CD14-positive monocyte (primary cell): ENCODE results near the gene ABHD17B. TPM values are rescaled to one million over a fixed set of nuclear protein-coding genes. Genes with fewer than 3 reads are reported as not detected.

Experiments used
- DNase-seq, 3 donors: peaks; one replicate each; pipeline ENCODE4 v3.0.0-alpha.2; 2011 to 2022
- H2AFZ ChIP-seq: 2 replicates; pipeline ENCODE4 v1.6.0; 2012; ENCODE audit warnings: mild to moderate bottlenecking, low read depth, low read length, inconsistent platforms; ENCODE audit not compliant: insufficient read depth, poor library complexity, severe bottlenecking
- H3K27ac ChIP-seq, 2 donors: 1 replicate in 1 of 2; 2 replicates in 1 of 2; pipeline ENCODE4 v1.5.1; 2012 to 2013; ENCODE audit warnings: low read length in 2 of 2, control low read depth in 1 of 2, inconsistent platforms in 1 of 2, low read depth in 1 of 2, mild to moderate bottlenecking in 1 of 2
- H3K27me3 ChIP-seq, 2 donors: one replicate each; pipeline versions ENCODE4 v1.6.0 to v1.6.1; 2011 to 2013; ENCODE audit warnings: low read length in 2 of 2; ENCODE audit not compliant: control insufficient read depth in 2 of 2, insufficient read depth in 2 of 2
- H3K36me3 ChIP-seq, 2 donors: replicated peaks in 1 of 2; 1 replicate in 1 of 2; 2 replicates in 1 of 2; pipeline versions ENCODE4 v1.5.1 to v1.6.1; 2012 to 2013; ENCODE audit warnings: low read length in 2 of 2, control low read depth in 1 of 2, inconsistent platforms in 1 of 2, mild to moderate bottlenecking in 1 of 2; ENCODE audit not compliant: insufficient read depth in 2 of 2, control insufficient read depth in 1 of 2
- H3K4me1 ChIP-seq, 2 donors: 1 replicate in 1 of 2; 2 replicates in 1 of 2; pipeline versions ENCODE4 v1.5.1 to v1.6.1; 2012 to 2013; ENCODE audit warnings: low read length in 2 of 2, control low read depth in 1 of 2, inconsistent platforms in 1 of 2, mild to moderate bottlenecking in 1 of 2, moderate library complexity in 1 of 2; ENCODE audit not compliant: insufficient read depth in 2 of 2, control insufficient read depth in 1 of 2
- H3K4me2 ChIP-seq: replicated peaks from 2 replicates; pipeline ENCODE3; 2012; ENCODE audit warnings: low read length, moderate library complexity, mild to moderate bottlenecking; ENCODE audit not compliant: poor library complexity, severe bottlenecking; ENCODE audit errors: extremely low read depth
- H3K4me3 ChIP-seq, 3 experiments: fragments of 200-600 bp in 1 of 3; sonication (generic) in 1 of 3; replicated peaks in 1 of 3; 1 replicate in 2 of 3; 2 replicates in 1 of 3; pipeline ENCODE4 v1.5.1; 2011 to 2013; ENCODE audit warnings: low read length in 3 of 3, mild to moderate bottlenecking in 3 of 3, control low read depth in 2 of 3, low read depth in 2 of 3, inconsistent platforms in 1 of 3, moderate library complexity in 1 of 3
- H3K79me2 ChIP-seq: 2 replicates; pipeline ENCODE4 v1.6.0; 2012; ENCODE audit warnings: mild to moderate bottlenecking, control low read depth, inconsistent platforms, low read length, moderate library complexity; ENCODE audit not compliant: insufficient read depth
- H3K9ac ChIP-seq: 2 replicates; pipeline ENCODE4 v1.6.0; 2017; ENCODE audit warnings: low read length, mild to moderate bottlenecking; ENCODE audit not compliant: insufficient read depth, poor library complexity, severe bottlenecking
- H3K9me3 ChIP-seq, 2 donors: replicated peaks in 1 of 2; 1 replicate in 1 of 2; 2 replicates in 1 of 2; pipeline versions ENCODE4 v1.5.1 to v1.6.1; 2012 to 2013; ENCODE audit warnings: low read length in 2 of 2, control low read depth in 1 of 2; ENCODE audit not compliant: control insufficient read depth in 1 of 2, insufficient read depth in 1 of 2
- H4K20me1 ChIP-seq: 2 replicates; pipeline ENCODE4 v1.6.0; 2012; ENCODE audit warnings: mild to moderate bottlenecking, low read length, control low read depth, moderate library complexity; ENCODE audit not compliant: insufficient read depth
- H3K27ac Mint-ChIP-seq, 7 donors: one replicate each; pipeline ENCODE4 v1.8.0; 2020; ENCODE audit warnings: mild to moderate bottlenecking in 7 of 7, mixed read lengths in 7 of 7, moderate library complexity in 6 of 7, inconsistent platforms in 2 of 7
- H3K27me3 Mint-ChIP-seq, 3 donors: one replicate each; pipeline ENCODE4 v1.8.0; 2021 to 2022; ENCODE audit warnings: low read depth in 3 of 3, mild to moderate bottlenecking in 3 of 3, mixed read lengths in 3 of 3, moderate library complexity in 3 of 3, inconsistent platforms in 1 of 3
- H3K36me3 Mint-ChIP-seq, 2 donors: one replicate each; pipeline ENCODE4 v1.8.0; 2020; ENCODE audit warnings: mixed read lengths in 2 of 2, inconsistent platforms in 1 of 2, mild to moderate bottlenecking in 1 of 2
- H3K4me1 Mint-ChIP-seq: one replicate; pipeline ENCODE4 v1.8.0; 2020; ENCODE audit warnings: mild to moderate bottlenecking, mixed read lengths
- H3K4me3 Mint-ChIP-seq, 2 donors: one replicate each; pipeline ENCODE4 v1.8.0; 2020; ENCODE audit warnings: mild to moderate bottlenecking in 2 of 2, mixed read lengths in 2 of 2, moderate library complexity in 1 of 2
- H3K9me3 Mint-ChIP-seq, 7 donors: one replicate each; pipeline ENCODE4 v1.8.0; 2020 to 2022; ENCODE audit warnings: mixed read lengths in 7 of 7, mild to moderate bottlenecking in 6 of 7, moderate library complexity in 6 of 7, inconsistent platforms in 2 of 7
- CTCF ChIP-seq: fragments of 200-600 bp; IDR thresholded peaks from one replicate; pipeline ENCODE4 v1.8.0; 2022; ENCODE audit warnings: antibody characterized with exemption, mild to moderate bottlenecking
- WGBS: methylation state at CpG from one replicate; pipeline ENCODE4 v1.1.5; 2013; ENCODE audit warnings: missing lambda C conversion rate; ENCODE audit not compliant: insufficient coverage; 5-methylcytosine and 5-hydroxymethylcytosine counted together
- intact Hi-C, 2 donors: fragments of 100-400 bp; cut with micrococcal nuclease; formaldehyde crosslinking; loops; one replicate each; pipeline versions ENCODE4 v1.15.0 to v1.15.1; 2023
- polyA plus RNA-seq, 3 donors: library from polyadenylated mRNA; depleted of rRNA in 1 of 3; unstranded in 2 of 3; stranded (reverse) in 1 of 3; fragments of 300-500 nt in 2 of 3; fragments of >200 nt in 1 of 3; fragmentation: Illumina TruSeq in 2 of 3; gene quantifications; 1 replicate in 2 of 3; 2 replicates in 1 of 3; pipeline ENCODE4 v1.2.3, GENCODE V29; 2012 to 2021

ABHD17B gene
- polyA plus RNA-seq, 3 donors = 4.1 to 12.8 (median 12.3) TPM

DNA sequence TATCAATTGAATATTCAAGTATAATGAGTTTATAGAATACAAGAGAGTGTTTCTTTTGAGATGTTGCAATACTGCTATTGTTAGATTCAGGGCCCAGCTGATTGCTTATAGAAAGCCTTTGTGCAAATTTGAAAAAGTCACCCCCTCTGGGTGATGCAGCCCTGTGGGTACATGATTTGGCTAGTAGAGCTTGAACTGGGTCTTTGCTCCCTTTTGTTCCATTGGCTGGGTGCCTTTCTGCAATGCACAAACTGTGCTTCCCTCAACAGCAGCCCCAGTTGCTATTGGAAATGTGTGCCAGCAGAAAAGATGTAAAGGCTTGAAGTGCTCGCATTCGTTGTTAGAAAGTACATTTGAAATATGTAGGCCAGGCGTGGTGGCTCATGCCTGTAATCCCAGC, 80.8 kb downstream of the ABHD17B start:
- peaks cover 1% of the 10 kb centered on the region for H3K4me1 Mint-ChIP-seq
- Histone ChIP-seq H3K36me3 (no peaks in the 10 kb centered on the region), H3K4me2 (no peak overlapping the region), H3K9me3 (no peaks in the 10 kb centered on the region), H2AFZ (no peak overlapping the region), H3K4me3 (no peak overlapping the region), H4K20me1 (no peaks in the 10 kb centered on the region), H3K9ac (no peak overlapping the region), H3K27me3 (no peaks in the 10 kb centered on the region), H3K4me1 (no peaks in the 10 kb centered on the region), H3K27ac (no peak overlapping the region), H3K79me2 (no peaks in the 10 kb centered on the region)
- H3K4me3 Mint-ChIP-seq = no peak overlapping the region
- H3K27me3 Mint-ChIP-seq = no peaks in the 10 kb centered on the region
- TF ChIP-seq CTCF = no peak
- H3K36me3 Mint-ChIP-seq = no peaks in the 10 kb centered on the region
- DNase-seq = no peak
- H3K9me3 Mint-ChIP-seq = peaks cover 0 to 7% (median 3%) of the 10 kb centered on the region in 7 donors
- H3K27ac Mint-ChIP-seq = no peak overlapping the region
- intact Hi-C loops = no loop called here
- WGBS = 93% methylated on average over 2 of the region's 3 CpGs

- no CpG with 5 or more reads among the region's 2 CpGs for WGBS
- Mint-ChIP-seq H3K4me3 (no peak overlapping the region), H3K4me1 (peaks cover 5% of the 10 kb centered on the region), H3K36me3 (no peaks in the 10 kb centered on the region), H3K27me3 (peaks cover 0 to 2% (median 1%) of the 10 kb centered on the region in 3 donors), H3K27ac (no peak overlapping the region), H3K9me3 (no peaks in the 10 kb centered on the region)
- H3K36me3 ChIP-seq = no peaks in the 10 kb centered on the region
- H3K79me2 ChIP-seq = no peaks in the 10 kb centered on the region
- H3K27me3 ChIP-seq = no peaks in the 10 kb centered on the region
- H3K4me2 ChIP-seq = no peak overlapping the region
- peaks cover 0 to 4% of the 10 kb centered on the region in 2 donors for H3K4me1 ChIP-seq
- no peak overlapping the region for H3K9ac ChIP-seq
- no peak overlapping the region for H2AFZ ChIP-seq
- no peak for DNase-seq
- H3K27ac ChIP-seq = no peak overlapping the region
- no peak for TF ChIP-seq CTCF
- intact Hi-C loops = loop anchor here in 1 of 2 donors (10.0 kb wide), 1 partner anchor 89 kb away; the partner anchor contains the start of genes ABHD17B and C9orf85
- H3K4me3 ChIP-seq = no peak overlapping the region
- no peaks in the 10 kb centered on the region for H3K9me3 ChIP-seq
- no peaks in the 10 kb centered on the region for H4K20me1 ChIP-seq
These were observed 84.7 kb downstream of the ABHD17B start for GRCh38 chr9:71826279-71826678.
